GM12878 (cell line): ENCODE data around the gene LBHD1. TPM values are rescaled to one million over a fixed set of nuclear protein-coding genes. Genes with fewer than 3 reads are reported as not detected.
A peak's percentile ranks its signal among the peaks of the same experiment; 100 is the strongest.
"Not testable (repeated sequence)": the region's sequence is repeated elsewhere in the genome, so short reads cannot be mapped to it uniquely, and the experiment has no call there.

Experiments
- ATAC-seq: fragments of 200-7000 bp; cut with Tn5 transposase; 3 replicates; pipeline ENCODE4 v1.9.1; 2020; ENCODE audit warnings: mild to moderate bottlenecking, moderate library complexity
- BruUV-seq: library from RNA; stranded (reverse); fragments of 400-500 nt; replicated peaks from 2 replicates; lab custom pipeline; 2021; lab: Mats Ljungman, UMichigan
- CTCF ChIA-PET: fragments of 300-600 bp; sonication (Branson Sonifier 250); formaldehyde crosslinking; extraction: SDS; loops from one replicate; lab custom pipeline; 2021; ENCODE audit warnings: inconsistent platforms; lab: Yijun Ruan, JAX
- POLR2A ChIA-PET: fragments of 350-600 bp; formaldehyde crosslinking; extraction: SDS; loops from one replicate; lab custom pipeline; 2021; ENCODE audit warnings: inconsistent platforms; lab: Charles Lee
- RAD21 ChIA-PET: fragments of 300-600 bp; sonication (Branson Sonifier 250); formaldehyde crosslinking; loops from one replicate; lab custom pipeline; 2023; ENCODE audit warnings: antibody characterized with exemption; ENCODE audit not compliant: unreplicated experiment; lab: Charles Lee
- SMC1A ChIA-PET: fragments of 300-600 bp; sonication (Branson Sonifier 250); formaldehyde crosslinking; loops from one replicate; lab custom pipeline; 2023; ENCODE audit not compliant: unreplicated experiment, uncharacterized antibody; lab: Charles Lee
- DNase-seq: peaks from one replicate; pipeline ENCODE4 v3.0.0-alpha.2; 2011; ENCODE audit warnings: low read depth, low spot score
- FAIRE-seq: peaks from 3 replicates; lab custom pipeline; 2011; peaks lifted over from hg19 to GRCh38; lab: Jason Lieb, UNC
- H2AFZ ChIP-seq: 2 replicates; pipeline ENCODE4 v1.6.0; 2011; ENCODE audit warnings: low read depth, low read length, control low read depth; ENCODE audit not compliant: control insufficient read depth
- H3K27ac ChIP-seq: 2 replicates; pipeline ENCODE4 v1.5.1; 2011; ENCODE audit warnings: control low read depth; ENCODE audit not compliant: control insufficient read depth, insufficient read depth
- H3K27me3 ChIP-seq, 2 experiments: replicated peaks in 1 of 2; 2 replicates each; pipeline versions ENCODE4 v1.6.0 to v1.6.1; 2011; ENCODE audit warnings: low read length in 1 of 2; ENCODE audit not compliant: control insufficient read depth in 2 of 2, insufficient read depth in 2 of 2
- H3K36me3 ChIP-seq, 2 experiments: 2 replicates each; pipeline ENCODE4 v1.5.1; 2011; ENCODE audit warnings: low read length in 1 of 2; ENCODE audit not compliant: control insufficient read depth in 2 of 2, insufficient read depth in 2 of 2
- H3K4me1 ChIP-seq: 2 replicates; pipeline ENCODE4 v1.6.1; 2011; ENCODE audit warnings: mild to moderate bottlenecking, low read length, moderate library complexity, mixed read lengths; ENCODE audit not compliant: control insufficient read depth, insufficient read depth
- H3K4me2 ChIP-seq: 2 replicates; pipeline ENCODE4 v1.6.0; 2011; ENCODE audit warnings: control low read depth; ENCODE audit not compliant: control insufficient read depth, insufficient read depth
- H3K4me3 ChIP-seq: fragments of 200-600 bp; sonication (generic); 2 replicates; pipeline ENCODE4 v1.5.1; 2016
- H3K79me2 ChIP-seq: 2 replicates; pipeline ENCODE4 v1.6.0; 2011; ENCODE audit warnings: low read length; ENCODE audit not compliant: control insufficient read depth, insufficient read depth
- H3K9ac ChIP-seq: 2 replicates; pipeline ENCODE4 v1.8.0; 2011; ENCODE audit warnings: low read length, control low read depth, mixed read lengths; ENCODE audit not compliant: control insufficient read depth, insufficient read depth
- H3K9me3 ChIP-seq: replicated peaks from 3 replicates; pipeline ENCODE4 v1.5.1; 2011; ENCODE audit warnings: mild to moderate bottlenecking, low read length; ENCODE audit not compliant: control insufficient read depth, insufficient read depth
- H4K20me1 ChIP-seq: 2 replicates; pipeline ENCODE4 v1.6.0; 2011; ENCODE audit not compliant: control insufficient read depth, insufficient read depth
- JUNB ChIP-seq: IDR thresholded peaks from 2 replicates; pipeline ENCODE4 v1.6.1; 2016; ENCODE audit warnings: antibody characterized with exemption, mild to moderate bottlenecking
- MEF2B ChIP-seq: fragments of 450-650 bp; IDR thresholded peaks from 2 replicates; pipeline ENCODE4 v1.6.1; 2018; ENCODE audit warnings: mild to moderate bottlenecking, moderate library complexity; ENCODE audit not compliant: partially characterized antibody, poor library complexity, severe bottlenecking
- WGBS: methylation state at CpG from one replicate; pipeline ENCODE4 v1.1.6; 2016; ENCODE audit warnings: low lambda C conversion rate; ENCODE audit not compliant: insufficient replicate concordance, insufficient coverage; ENCODE audit errors: missing lambda C conversion rate; 5-methylcytosine and 5-hydroxymethylcytosine counted together
- in situ Hi-C: fragments of 300-500 bp; cut with MboI; formaldehyde crosslinking; loops from 9 replicates; pipeline ENCODE4 v1.14.3; 2018; ENCODE audit warnings: mixed read lengths
- intact Hi-C: fragments of 100-400 bp; cut with micrococcal nuclease; formaldehyde crosslinking; loops from one replicate; pipeline ENCODE4 v1.14.2; 2022; ENCODE audit not compliant: unreplicated experiment
- polyA plus RNA-seq, 11 experiments: library from polyadenylated mRNA; depleted of rRNA in 4 of 11; unstranded in 6 of 11; stranded (reverse) in 5 of 11; fragments of >200 nt; fragmentation: Nextera tagmentation in 4 of 11; fragmentation: Illumina TruSeq in 1 of 11; extraction: Ambion mirVana in 4 of 11; extraction: Trizol in 1 of 11; gene quantifications; 1 replicate in 1 of 11; 2 replicates in 10 of 11; pipeline versions ENCODE4 v1.2.1 to v1.2.3, GENCODE V29; 2011 to 2016; ENCODE audit warnings: inconsistent platforms in 2 of 11, missing spikeins in 2 of 11, low read depth in 1 of 11
- total RNA-seq, 4 experiments: library from RNA; depleted of rRNA in 3 of 4; stranded (reverse); fragments of >200 nt in 3 of 4; fragmentation: Illumina TruSeq in 1 of 4; extraction: Trizol in 1 of 4; gene quantifications; 2 replicates each; pipeline versions ENCODE4 v1.2.1 to v1.2.3, GENCODE V29; 2013 to 2021

LBHD1 gene
- total and polyA plus RNA-seq, 10 of the 15 experiments (the other 5 are each of a cell fraction or from before 2014, with no cell fraction given): 0.79 to 12.0 (median 7.6) TPM

DNA sequence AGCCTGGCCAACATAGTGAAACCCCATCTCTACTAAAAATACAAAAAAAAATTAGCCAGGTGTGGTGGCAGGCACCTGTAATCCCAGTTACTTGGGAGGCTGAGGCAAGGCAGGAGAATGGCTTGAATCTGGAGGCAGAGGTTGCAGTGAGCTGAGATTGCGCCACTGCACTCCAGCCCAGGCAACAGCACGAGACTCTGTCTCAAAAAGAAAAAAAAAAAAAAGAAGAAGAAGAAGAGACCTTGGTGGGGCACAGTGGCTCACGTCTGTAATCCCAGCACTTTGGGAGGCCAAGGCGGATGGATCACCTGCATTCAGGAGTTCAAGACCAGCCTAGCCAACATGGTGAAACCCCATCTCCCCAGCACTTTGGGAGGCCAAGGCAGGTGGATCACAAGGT is 31.9 kb upstream of the LBHD1 start:
- ChIA-PET POLR2A (interaction anchor here (0.6 kb wide), 1 partner anchor 1420 kb away, joined by 8 read pairs; no protein-coding TSS in a partner anchor), RAD21 (interaction anchor here (1.1 kb wide), 1 partner anchor 23 kb away, joined by 5 read pairs; the partner anchor contains the start of gene HNRNPUL2), SMC1A (interaction anchor here (0.7 to 1.0 kb wide), 2 partner anchors 23 to 309 kb away, joined by 3 to 6 read pairs; no protein-coding TSS in a partner anchor), CTCF (interaction anchor here (1.3 to 1.9 kb wide), 2 partner anchors 10 to 111 kb away, joined by 3 to 10 read pairs; no protein-coding TSS in a partner anchor)
- H3K4me2 ChIP-seq, H3K27me3 ChIP-seq, ATAC-seq, intact Hi-C loops, H3K4me3 ChIP-seq, H3K79me2 ChIP-seq, H4K20me1 ChIP-seq, DNase-seq, BruUV-seq, H3K9me3 ChIP-seq, H2AFZ ChIP-seq, H3K36me3 ChIP-seq, FAIRE-seq, in situ Hi-C loops, H3K27ac ChIP-seq, H3K9ac ChIP-seq: not testable (repeated sequence)
- peaks cover 26% of the 10 kb centered on the region for H3K4me1 ChIP-seq
- 83% methylated on average over 4 of the region's 4 CpGs for WGBS

DNA sequence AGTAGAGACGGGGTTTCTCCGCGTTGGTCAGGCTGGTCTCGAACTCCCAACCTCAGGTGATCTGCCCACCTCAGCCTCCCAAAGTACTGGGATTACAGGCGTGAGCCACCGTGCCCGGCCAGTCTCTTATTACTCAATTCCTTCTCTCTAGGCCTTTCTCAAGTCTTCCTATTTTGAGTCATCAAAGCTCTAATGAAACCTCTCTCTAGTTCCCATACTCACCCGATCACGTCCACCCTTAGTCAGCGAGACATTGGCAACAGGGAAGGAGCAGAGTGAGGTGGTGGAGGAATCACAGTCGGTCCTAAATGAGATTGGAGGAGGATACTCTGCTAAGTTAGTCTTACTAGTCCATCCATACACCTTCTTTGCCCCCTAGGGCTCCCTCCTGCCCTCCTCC is 30.2 kb upstream of the LBHD1 start:
- Histone ChIP-seq H3K9me3 (no peaks in the 10 kb centered on the region), H3K36me3 (peaks cover 0 to under 1% of the 10 kb centered on the region in 2 experiments; a peak in 2 of 4 replicates), H3K4me3 (no peak overlapping the region), H3K9ac (no peak overlapping the region), H2AFZ (no peak overlapping the region), H3K79me2 (no peaks in the 10 kb centered on the region), H3K4me1 (peaks cover 9% of the 10 kb centered on the region), H3K27ac (no peak overlapping the region), H4K20me1 (no peaks in the 10 kb centered on the region), H3K27me3 (no peaks in the 10 kb centered on the region), H3K4me2 (no peak overlapping the region)
- intact Hi-C loops (no loop called here), in situ Hi-C loops (no loop called here)
- no peak for ATAC-seq
- ChIA-PET RAD21 (no interaction called here), SMC1A (interaction anchor here (1.6 kb wide), 1 partner anchor 21 kb away, joined by 4 read pairs; no protein-coding TSS in a partner anchor), POLR2A (interaction anchor here (0.5 to 1.3 kb wide), 4 partner anchors 37 to 167 kb away, joined by 3 to 10 read pairs (median 4); partner anchors contain the start of genes C11orf98 and CSKMT), CTCF (interaction anchor here (0.6 to 1.1 kb wide), 6 partner anchors 14 to 297 kb away, joined by 3 read pairs; partner anchors contain the start of genes STX5 and TUT1)
- 54% methylated on average over 11 of the region's 11 CpGs for WGBS
- no peak for DNase-seq
- BruUV-seq: TSS peak; percentile 43
- FAIRE-seq: no peak
- no peak for TF ChIP-seq MEF2B
- peak; percentile 67 for TF ChIP-seq JUNB
